Parathyroid adenoma (tissue), 2 donors: ENCODE measurements around the gene PRKG1.

Experiments used
- H2AFZ ChIP-seq: fragments of 300-600 bp; sonication (generic); one replicate; pipeline ENCODE4 v1.7.0; 2017; ENCODE audit warnings: antibody characterized with exemption, mild to moderate bottlenecking
- H3K27ac ChIP-seq: fragments of 300-600 bp; sonication (generic); one replicate; pipeline ENCODE4 v1.7.0; 2017
- H3K27me3 ChIP-seq: fragments of 300-600 bp; sonication (generic); one replicate; pipeline ENCODE4 v1.7.0; 2017; ENCODE audit warnings: low read length; ENCODE audit not compliant: control insufficient read depth, insufficient read depth
- H3K36me3 ChIP-seq: fragments of 300-600 bp; sonication (generic); one replicate; pipeline ENCODE4 v1.7.0; 2017; ENCODE audit warnings: low read length; ENCODE audit not compliant: control insufficient read depth, insufficient read depth
- H3K4me1 ChIP-seq: fragments of 300-600 bp; sonication (generic); one replicate; pipeline ENCODE4 v1.7.0; 2017; ENCODE audit warnings: control low read depth
- H3K4me2 ChIP-seq: fragments of 300-600 bp; sonication (generic); one replicate; pipeline ENCODE4 v1.7.0; 2017; ENCODE audit warnings: low read length
- H3K4me3 ChIP-seq: fragments of 300-600 bp; sonication (generic); one replicate; pipeline ENCODE4 v1.7.0; 2017; ENCODE audit warnings: low read depth, low read length
- H3K79me2 ChIP-seq: fragments of 300-600 bp; sonication (generic); one replicate; pipeline ENCODE4 v1.7.0; 2017; ENCODE audit warnings: control low read depth
- H3K9ac ChIP-seq: fragments of 300-600 bp; sonication (generic); one replicate; pipeline ENCODE4 v1.7.0; 2017; ENCODE audit warnings: mild to moderate bottlenecking
- H3K9me3 ChIP-seq: fragments of 300-600 bp; sonication (generic); one replicate; pipeline ENCODE4 v1.7.0; 2017; ENCODE audit warnings: low read length; ENCODE audit not compliant: control insufficient read depth
- CTCF ChIP-seq: fragments of 300-600 bp; sonication (generic); IDR thresholded peaks from one replicate; pipeline ENCODE4 v1.7.0; 2017; ENCODE audit warnings: antibody characterized with exemption, mild to moderate bottlenecking
- donor health status: primary hyperparathyroidism.

PRKG1 gene

GRCh38 chr10:51074238-51075028 is at the start of gene PRKG1:
Gene PRKG1, plus strand, starts transcription at chr10:51074487.
- Histone ChIP-seq H3K4me3 (peak within 1 kb of the TSS; percentile 83), H3K27ac (peak within 1 kb of the TSS; percentile 88), H2AFZ (peak within 1 kb of the TSS; percentile 89), H3K79me2 (no peaks in the 10 kb centered on the region), H3K9ac (no peak within 1 kb of the TSS), H3K36me3 (no peaks in the 10 kb centered on the region), H3K4me1 (no peaks in the 10 kb centered on the region), H3K27me3 (no peaks in the 10 kb centered on the region), H3K9me3 (no peaks in the 10 kb centered on the region), H3K4me2 (peak within 1 kb of the TSS; percentile 85)
- TF ChIP-seq CTCF, result no peak

- Histone ChIP-seq H3K9ac (no peak overlapping the region), H3K27ac (peak overlapping the region; percentile 91), H3K4me1 (peaks cover 31% of the 10 kb centered on the region), H2AFZ (no peak overlapping the region), H3K9me3 (no peaks in the 10 kb centered on the region), H3K79me2 (no peaks in the 10 kb centered on the region), H3K27me3 (no peaks in the 10 kb centered on the region), H3K36me3 (no peaks in the 10 kb centered on the region), H3K4me3 (no peak overlapping the region), H3K4me2 (no peak overlapping the region)
- no peak for TF ChIP-seq CTCF
Observed at GRCh38 chr10:51028420-51028819, 45.9 kb upstream of the PRKG1 start.

GRCh38 chr10:51029172-51029641 is 45.1 kb upstream of the PRKG1 start:
- Histone ChIP-seq H3K27me3 (no peaks in the 10 kb centered on the region), H3K27ac (peak overlapping the region; percentile 91), H3K4me1 (peaks cover 37% of the 10 kb centered on the region)

GRCh38 chr10:51030480-51030879 is 43.8 kb upstream of the PRKG1 start:
- H3K9me3 ChIP-seq, result no peaks in the 10 kb centered on the region
- no peak overlapping the region for H3K4me3 ChIP-seq
- H3K36me3 ChIP-seq, result no peaks in the 10 kb centered on the region
- peak overlapping the region; percentile 91 for H3K27ac ChIP-seq
- no peak for TF ChIP-seq CTCF
- no peaks in the 10 kb centered on the region for H3K27me3 ChIP-seq
- H2AFZ ChIP-seq, result peak overlapping the region; percentile 5
- no peak overlapping the region for H3K4me2 ChIP-seq
- H3K79me2 ChIP-seq, result no peaks in the 10 kb centered on the region
- H3K4me1 ChIP-seq, result peaks cover 39% of the 10 kb centered on the region
- H3K9ac ChIP-seq, result no peak overlapping the region

More at GRCh38 chr10:51029172-51029641, 45.1 kb upstream of the PRKG1 start:
- Histone ChIP-seq H3K4me3 (no peak overlapping the region), H3K4me2 (no peak overlapping the region), H2AFZ (peak overlapping the region; percentile 12), H3K36me3 (no peaks in the 10 kb centered on the region), H3K79me2 (no peaks in the 10 kb centered on the region), H3K9me3 (no peaks in the 10 kb centered on the region), H3K9ac (no peak overlapping the region)
- TF ChIP-seq CTCF, result no peak

- Histone ChIP-seq H3K4me1 (peaks cover 32% of the 10 kb centered on the region), H3K4me2 (no peak overlapping the region), H3K27ac (peak overlapping the region; percentile 91), H3K79me2 (no peaks in the 10 kb centered on the region), H2AFZ (no peak overlapping the region), H3K36me3 (no peaks in the 10 kb centered on the region), H3K9ac (no peak overlapping the region), H3K4me3 (no peak overlapping the region), H3K9me3 (no peaks in the 10 kb centered on the region), H3K27me3 (no peaks in the 10 kb centered on the region)
- TF ChIP-seq CTCF, result peak; percentile 39
Observed at GRCh38 chr10:51031950-51032349, 42.3 kb upstream of the PRKG1 start.
